H1 (cell line): ENCODE measurements around the gene CLCA4. TPM values are rescaled to one million over a fixed set of nuclear protein-coding genes. Genes with fewer than 3 reads are reported as not detected.

Experiments used
- CHD7 ChIP-seq: fragments of 300-600 bp; sonication (generic); IDR thresholded peaks from 2 replicates; pipeline ENCODE4 v1.7.1; 2012; ENCODE audit warnings: low read length, moderate library complexity, mild to moderate bottlenecking, inconsistent platforms; ENCODE audit not compliant: insufficient replicate concordance
- EGR1 ChIP-seq: IDR thresholded peaks from 2 replicates; pipeline ENCODE4 v1.6.1; 2011; ENCODE audit warnings: low read depth, low read length, borderline replicate concordance
- HDAC6 ChIP-seq: IDR thresholded peaks from one replicate; pipeline ENCODE4 v1.7.1; 2012; ENCODE audit warnings: low read depth, mild to moderate bottlenecking, inconsistent platforms, low read length, moderate library complexity
- RNF2 ChIP-seq: fragments of 200-900, 300-1000 bp; sonication (generic); IDR thresholded peaks from 2 replicates; pipeline ENCODE4 v1.7.1; 2016; ENCODE audit warnings: borderline replicate concordance, low read depth, mild to moderate bottlenecking, antibody characterized with exemption, low read length; ENCODE audit not compliant: poor library complexity, severe bottlenecking; ENCODE audit errors: missing control alignments
- polyA plus RNA-seq, 7 experiments: library from polyadenylated mRNA; depleted of rRNA in 3 of 7; stranded (reverse) in 5 of 7; unstranded in 2 of 7; fragments of >200 nt in 5 of 7; fragments of 200-250 nt in 2 of 7; gene quantifications; 1 replicate in 5 of 7; 2 replicates in 1 of 7; 4 replicates in 1 of 7; pipeline versions ENCODE4 v1.2.1 to v1.2.3, GENCODE V29; 2011 to 2013; ENCODE audit warnings: missing spikeins in 2 of 7, mixed read lengths in 2 of 7
- total RNA-seq: library from RNA; stranded (reverse); fragmentation: NEBNext Ultra II Directional; extraction: Animal tissue kit (Norgen Biotek cat#: 25700); gene quantifications from 2 replicates; pipeline ENCODE4 v1.2.1, GENCODE V29; 2021
- TF ChIP-seq, protein P1 (sequence below): IDR thresholded peaks from 2 replicates; pipeline ENCODE4 v1.6.1; 2012; ENCODE audit warnings: low read length, inconsistent platforms

CLCA4 gene
- total and polyA plus RNA-seq, 2 of the 8 experiments (the other 6 are each of a cell fraction or from before 2014, with no cell fraction given) = not detected

GRCh38 chr1:86522240-86522639, 24.6 kb upstream of the CLCA4 start (continued):
- TF ChIP-seq CHD7 (no peak), RNF2 (no peak), EGR1 (no peak), HDAC6 (no peak)
- TF ChIP-seq, protein P1, sequence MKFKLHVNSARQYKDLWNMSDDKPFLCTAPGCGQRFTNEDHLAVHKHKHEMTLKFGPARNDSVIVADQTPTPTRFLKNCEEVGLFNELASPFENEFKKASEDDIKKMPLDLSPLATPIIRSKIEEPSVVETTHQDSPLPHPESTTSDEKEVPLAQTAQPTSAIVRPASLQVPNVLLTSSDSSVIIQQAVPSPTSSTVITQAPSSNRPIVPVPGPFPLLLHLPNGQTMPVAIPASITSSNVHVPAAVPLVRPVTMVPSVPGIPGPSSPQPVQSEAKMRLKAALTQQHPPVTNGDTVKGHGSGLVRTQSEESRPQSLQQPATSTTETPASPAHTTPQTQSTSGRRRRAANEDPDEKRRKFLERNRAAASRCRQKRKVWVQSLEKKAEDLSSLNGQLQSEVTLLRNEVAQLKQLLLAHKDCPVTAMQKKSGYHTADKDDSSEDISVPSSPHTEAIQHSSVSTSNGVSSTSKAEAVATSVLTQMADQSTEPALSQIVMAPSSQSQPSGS = no peak
